22Rv1 (cell line): ENCODE data around the gene UBASH3A.

Source experiments
- H3K27ac ChIP-seq: fragments of 450-650 bp; 2 replicates; pipeline ENCODE4 v1.5.1; 2017
- ZFX ChIP-seq: fragments of 450-650 bp; IDR thresholded peaks from 2 replicates; pipeline ENCODE4 v1.6.1; 2017; ENCODE audit warnings: antibody characterized with exemption, borderline replicate concordance
- TF ChIP-seq, protein P1 (sequence below): fragments of 450-650 bp; IDR thresholded peaks from 2 replicates; pipeline ENCODE4 v1.5.1; 2017; ENCODE audit warnings: mild to moderate bottlenecking

UBASH3A gene

DNA sequence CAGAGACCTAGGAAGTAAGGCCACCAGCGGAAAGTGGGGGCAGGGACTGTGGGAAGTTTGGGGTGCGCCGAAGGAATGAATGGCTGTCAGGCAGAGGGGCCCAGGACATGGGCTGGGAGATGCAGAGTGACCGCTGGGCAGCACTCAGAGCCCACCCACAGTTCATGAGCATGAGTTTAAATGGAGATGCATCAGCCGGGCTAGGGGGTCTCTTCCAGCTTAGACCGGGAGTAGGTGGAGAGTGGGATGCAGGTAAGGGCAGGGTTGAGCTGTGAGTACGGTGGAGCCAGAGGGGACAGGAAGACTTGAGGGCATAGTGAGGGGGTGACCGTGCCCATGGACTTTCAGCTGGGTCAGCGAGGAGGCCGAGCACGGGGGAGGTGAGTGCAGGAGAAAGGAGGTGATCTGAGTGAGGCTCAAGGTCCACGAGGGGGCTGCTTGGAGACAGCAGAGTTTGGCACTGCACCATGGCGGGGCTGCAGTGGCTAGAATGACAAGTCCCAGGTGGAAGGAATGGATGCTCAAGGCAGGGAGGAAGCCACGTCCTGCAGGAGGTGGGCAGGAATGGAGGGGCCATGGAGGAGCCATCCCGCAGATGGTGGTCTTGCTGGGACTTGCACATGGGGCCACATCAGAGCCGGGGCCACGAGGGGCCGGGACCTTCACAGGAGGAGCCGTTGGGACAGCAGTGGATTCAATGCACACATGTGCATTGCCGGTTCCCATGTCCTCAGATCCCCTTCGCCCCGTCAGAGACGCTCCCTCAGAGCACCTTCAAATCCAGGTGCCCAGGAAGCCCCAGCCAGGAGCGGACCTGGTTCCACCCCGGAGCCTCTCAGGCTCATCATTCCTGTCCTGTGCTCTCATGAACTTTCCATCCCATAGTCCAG, 34.9 kb downstream of the UBASH3A start:
- TF ChIP-seq ZFX = no peak
- TF ChIP-seq, protein P1, sequence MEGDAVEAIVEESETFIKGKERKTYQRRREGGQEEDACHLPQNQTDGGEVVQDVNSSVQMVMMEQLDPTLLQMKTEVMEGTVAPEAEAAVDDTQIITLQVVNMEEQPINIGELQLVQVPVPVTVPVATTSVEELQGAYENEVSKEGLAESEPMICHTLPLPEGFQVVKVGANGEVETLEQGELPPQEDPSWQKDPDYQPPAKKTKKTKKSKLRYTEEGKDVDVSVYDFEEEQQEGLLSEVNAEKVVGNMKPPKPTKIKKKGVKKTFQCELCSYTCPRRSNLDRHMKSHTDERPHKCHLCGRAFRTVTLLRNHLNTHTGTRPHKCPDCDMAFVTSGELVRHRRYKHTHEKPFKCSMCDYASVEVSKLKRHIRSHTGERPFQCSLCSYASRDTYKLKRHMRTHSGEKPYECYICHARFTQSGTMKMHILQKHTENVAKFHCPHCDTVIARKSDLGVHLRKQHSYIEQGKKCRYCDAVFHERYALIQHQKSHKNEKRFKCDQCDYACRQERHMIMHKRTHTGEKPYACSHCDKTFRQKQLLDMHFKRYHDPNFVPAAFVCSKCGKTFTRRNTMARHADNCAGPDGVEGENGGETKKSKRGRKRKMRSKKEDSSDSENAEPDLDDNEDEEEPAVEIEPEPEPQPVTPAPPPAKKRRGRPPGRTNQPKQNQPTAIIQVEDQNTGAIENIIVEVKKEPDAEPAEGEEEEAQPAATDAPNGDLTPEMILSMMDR = no peak
- H3K27ac ChIP-seq = no peak overlapping the region

DNA sequence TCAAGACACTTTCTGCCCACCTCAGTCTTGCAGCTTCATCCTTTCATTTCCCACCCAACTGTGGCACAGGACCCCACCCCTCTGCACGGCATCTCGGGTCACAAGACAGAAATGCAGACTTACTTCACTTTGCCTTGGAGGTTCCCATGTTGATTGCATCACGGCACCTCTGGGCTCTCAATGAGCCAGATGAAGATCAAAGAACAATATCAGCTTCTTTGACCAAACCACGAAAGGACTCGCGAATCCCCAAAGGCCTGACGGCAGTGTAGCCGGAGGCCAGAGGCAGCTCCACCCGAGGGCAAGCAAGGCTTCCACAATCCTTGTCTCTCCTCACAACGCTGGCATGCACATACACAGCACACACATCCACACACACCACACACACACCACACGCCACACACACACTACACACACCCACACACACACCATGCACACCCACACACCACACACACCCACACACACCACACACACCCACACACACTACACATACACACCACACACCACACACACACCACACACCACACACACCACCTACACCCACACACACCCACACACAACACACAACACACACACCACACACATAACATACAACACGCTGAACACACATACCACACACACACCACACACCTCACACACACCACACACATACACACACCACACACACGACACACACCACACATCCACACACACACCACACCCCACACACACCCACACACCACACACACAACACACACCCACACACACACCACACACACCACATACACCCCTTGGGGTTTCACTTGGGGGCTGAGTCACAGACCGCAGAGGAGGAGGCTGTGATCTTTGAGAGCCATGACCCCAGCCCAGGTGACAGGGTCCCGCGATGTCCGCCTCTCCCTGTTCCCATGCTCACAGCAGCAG, 35.8 kb downstream of the UBASH3A start:
- H3K27ac ChIP-seq = no peak overlapping the region
- TF ChIP-seq, protein P1 = no peak
- no peak for TF ChIP-seq ZFX

DNA sequence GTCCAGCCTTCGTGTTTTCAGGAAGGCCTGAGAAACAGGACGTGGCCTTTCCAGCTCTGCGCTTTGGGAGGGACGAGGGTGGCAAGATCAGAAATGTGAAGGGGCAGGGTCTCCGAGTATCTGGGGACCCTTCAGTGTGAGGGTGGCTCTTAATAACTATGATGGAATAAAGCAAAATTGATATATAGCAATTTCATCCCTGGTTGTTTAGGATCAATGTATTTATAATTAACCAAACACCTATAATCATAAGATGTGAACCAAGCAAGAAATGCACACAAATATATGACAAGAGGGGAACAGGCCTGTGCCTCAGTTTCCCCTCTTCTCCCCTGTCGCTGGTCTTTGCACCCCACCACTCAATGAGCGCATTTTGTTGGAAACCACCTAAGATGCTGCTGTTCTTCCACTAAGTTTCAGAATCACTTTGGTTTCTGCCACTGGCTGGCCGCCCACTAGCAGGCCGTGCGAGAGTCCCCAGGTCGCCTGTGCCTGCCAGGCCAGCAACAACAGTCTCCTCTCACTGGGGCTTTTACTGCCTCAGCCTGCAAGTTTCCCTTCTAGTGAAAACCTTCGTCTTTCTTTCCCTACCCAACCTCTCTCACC, 36.6 kb downstream of the UBASH3A start:
- no peak overlapping the region for H3K27ac ChIP-seq
- no peak for TF ChIP-seq ZFX
- TF ChIP-seq, protein P1 = no peak

DNA sequence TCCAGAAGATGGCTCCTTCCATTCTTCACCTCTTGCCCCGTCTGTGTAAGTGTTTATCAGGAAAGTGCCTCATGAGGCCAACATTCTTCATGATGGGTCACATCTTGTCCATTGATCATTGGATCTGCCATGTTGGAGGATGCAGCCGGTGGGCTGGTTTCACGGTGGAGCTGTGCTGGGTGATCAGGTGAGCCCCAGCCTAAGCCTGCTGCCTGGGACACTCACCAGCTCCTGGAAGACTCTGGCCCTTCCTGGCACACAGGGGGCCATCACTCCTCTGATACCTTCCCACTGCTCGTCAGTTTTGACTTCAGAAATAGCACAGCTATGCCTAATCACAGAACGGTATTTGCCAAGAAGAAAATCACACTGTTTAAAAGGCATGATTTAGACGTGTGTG, 38.3 kb downstream of the UBASH3A start:
- TF ChIP-seq, protein P1 = no peak
- no peak for TF ChIP-seq ZFX
- H3K27ac ChIP-seq = no peak overlapping the region

DNA sequence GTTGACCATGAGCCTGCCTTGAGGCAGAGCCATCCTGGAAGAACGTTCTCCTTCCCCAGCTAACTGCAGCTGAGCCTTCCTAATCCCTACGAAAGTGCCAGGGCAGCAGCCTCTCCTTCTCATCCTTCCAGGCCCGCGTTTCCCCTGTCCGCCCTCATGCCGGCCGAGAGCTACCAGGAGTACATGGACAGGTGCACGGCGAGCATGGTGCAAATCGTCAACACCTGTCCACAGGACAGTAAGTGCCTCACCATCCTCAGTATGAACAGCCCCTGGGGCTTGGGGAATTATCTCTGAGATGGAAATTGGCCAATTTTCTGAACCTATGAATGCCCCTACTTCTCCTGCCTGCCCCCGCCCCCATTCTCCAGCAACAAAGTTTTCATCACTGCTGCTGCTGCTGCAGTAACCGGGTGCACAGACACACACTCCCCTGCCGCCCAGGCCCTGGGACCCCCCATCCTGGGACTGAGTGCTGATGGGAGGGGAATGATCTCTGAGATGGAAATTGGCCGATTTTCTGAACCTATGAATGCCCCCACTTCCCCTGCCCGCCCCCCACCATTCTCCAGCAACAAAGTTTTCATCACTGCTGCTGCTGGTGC, 39.6 kb downstream of the UBASH3A start:
- H3K27ac ChIP-seq = no peak overlapping the region
- TF ChIP-seq ZFX = no peak
- TF ChIP-seq, protein P1 = no peak

DNA sequence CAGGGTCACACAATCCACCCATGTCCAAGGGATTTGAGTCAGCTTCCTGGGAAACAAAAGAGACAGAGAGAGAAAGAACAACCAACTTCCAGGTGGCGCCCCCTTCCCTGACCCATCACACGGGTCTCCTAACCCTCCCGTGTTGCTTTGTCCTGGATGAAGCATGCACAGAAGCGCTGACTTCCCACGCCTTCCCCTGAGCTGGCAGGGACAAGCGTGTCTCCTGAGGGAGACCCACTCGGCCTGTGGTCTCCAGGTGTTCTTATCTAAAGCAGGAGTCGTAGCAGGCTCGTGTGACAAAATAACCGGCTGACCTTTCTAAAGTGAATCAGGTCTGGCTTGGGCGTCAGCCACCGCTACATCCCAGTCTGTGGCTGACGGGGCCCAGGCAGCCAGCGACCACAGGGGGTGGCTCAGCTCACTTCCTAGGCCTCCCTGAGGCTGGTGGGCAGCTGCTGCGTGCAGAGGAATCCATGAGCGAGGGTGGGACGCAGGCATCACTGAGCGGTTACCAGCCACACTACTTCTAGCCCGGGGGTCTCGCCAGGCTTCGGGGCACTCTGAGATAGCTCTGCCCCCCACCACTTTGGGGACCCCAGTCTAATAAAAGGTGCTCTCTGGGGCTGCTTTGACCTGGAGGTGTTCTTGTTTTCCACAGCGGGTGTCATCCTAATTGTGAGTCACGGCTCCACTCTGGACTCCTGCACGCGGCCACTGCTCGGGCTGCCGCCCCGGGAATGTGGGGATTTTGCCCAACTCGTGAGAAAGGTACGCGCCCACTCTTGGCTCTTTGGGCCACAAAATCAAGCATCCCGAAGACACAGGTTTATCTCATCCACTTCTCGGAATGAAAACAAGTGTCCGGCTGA, 40.4 kb downstream of the UBASH3A start:
- no peak overlapping the region for H3K27ac ChIP-seq
- TF ChIP-seq ZFX = no peak
- TF ChIP-seq, protein P1 = no peak
